ENCODE data around the gene SOX6.

DNA sequence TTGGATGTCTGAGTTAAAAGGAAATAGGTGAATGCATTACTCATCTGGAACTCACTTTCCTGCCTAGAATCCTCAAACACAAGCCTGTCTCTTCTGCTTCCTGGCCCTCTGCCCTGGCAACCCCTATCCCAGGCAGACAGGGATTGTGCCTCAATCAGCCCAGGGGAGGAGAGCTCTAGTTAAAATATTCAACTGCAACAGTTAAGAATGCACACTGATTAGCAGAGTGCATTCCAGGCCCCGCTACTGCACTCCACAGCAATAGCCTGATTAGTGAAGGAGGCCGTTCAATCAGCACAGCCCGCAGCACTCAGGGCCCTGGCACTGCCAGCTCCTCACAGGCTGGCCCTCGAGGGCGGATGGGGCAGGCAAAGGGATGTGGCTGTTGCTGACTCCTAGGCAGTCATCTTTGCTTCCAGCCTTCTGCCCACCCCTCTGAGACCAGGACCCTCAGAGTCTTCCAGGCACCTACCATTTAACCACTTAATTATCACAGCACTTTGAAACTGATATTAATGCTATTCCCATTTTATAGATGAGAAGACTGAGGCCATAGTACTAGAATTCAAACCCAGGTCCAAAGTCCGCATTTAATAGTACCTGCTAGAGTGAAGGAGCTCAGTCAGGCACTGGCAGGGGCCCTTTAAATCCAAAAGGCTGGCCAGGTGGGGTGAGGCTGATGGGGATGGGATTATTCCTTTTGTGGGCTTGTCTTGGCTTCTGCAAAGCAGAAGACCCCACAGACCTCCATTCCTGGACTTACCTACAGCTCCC lies 435.3 kb downstream of the SOX6 start:
- TF ChIP-seq, protein P1, sequence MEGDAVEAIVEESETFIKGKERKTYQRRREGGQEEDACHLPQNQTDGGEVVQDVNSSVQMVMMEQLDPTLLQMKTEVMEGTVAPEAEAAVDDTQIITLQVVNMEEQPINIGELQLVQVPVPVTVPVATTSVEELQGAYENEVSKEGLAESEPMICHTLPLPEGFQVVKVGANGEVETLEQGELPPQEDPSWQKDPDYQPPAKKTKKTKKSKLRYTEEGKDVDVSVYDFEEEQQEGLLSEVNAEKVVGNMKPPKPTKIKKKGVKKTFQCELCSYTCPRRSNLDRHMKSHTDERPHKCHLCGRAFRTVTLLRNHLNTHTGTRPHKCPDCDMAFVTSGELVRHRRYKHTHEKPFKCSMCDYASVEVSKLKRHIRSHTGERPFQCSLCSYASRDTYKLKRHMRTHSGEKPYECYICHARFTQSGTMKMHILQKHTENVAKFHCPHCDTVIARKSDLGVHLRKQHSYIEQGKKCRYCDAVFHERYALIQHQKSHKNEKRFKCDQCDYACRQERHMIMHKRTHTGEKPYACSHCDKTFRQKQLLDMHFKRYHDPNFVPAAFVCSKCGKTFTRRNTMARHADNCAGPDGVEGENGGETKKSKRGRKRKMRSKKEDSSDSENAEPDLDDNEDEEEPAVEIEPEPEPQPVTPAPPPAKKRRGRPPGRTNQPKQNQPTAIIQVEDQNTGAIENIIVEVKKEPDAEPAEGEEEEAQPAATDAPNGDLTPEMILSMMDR (conservative IDR thresholded peaks at IDR 0.05 in 1 of 2, IDR thresholded peaks at IDR 0.05 in 1 of 2; ENCODE audit: low read depth in 1 of 2, low read length in 2 of 2): no peak
- no peak for TF ChIP-seq EZH2 (IDR thresholded peaks at IDR 0.05; ENCODE audit: low read length, missing control alignments)

All from fibroblast of lung (primary cell).